ENCODE measurements around the gene ZNF124. TPM values are rescaled to one million over a fixed set of nuclear protein-coding genes. Genes with fewer than 3 reads are reported as not detected.

The ZNF124 gene
- polyA plus RNA-seq, 1 of the 3 experiments (the other 2 are of a cell fraction) = 2.7 TPM

DNA sequence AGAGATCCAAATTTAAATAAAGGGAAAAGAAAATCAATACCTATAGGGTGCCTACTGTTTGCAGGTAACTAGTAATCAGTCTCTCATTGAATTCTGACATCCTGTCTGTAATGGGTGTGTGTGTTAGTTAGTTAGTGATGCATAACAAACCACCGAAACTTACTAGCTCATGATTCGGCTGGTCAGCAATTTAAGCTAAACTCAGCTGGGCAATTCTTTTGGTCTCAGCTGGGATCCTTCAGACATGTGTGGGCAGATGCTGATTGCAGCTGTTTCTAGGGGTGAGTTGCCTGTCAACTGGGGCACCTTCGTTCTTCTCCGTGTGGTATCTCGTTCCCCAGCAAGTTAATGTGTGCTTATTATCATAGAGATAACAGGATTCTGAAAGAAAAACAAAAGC is 40.2 kb upstream of the ZNF124 start:
- H3K9ac ChIP-seq = no peak overlapping the region
- no peak overlapping the region for H3K4me3 ChIP-seq (ENCODE audit: low read depth in 2 of 2, low read length in 1 of 2)
- H3K4me1 ChIP-seq (ENCODE audit: control insufficient read depth in 1 of 2, insufficient read depth in 2 of 2, low read depth in 1 of 2, low read length in 1 of 2) = peaks cover 0 to 14% of the 10 kb centered on the region in 2 experiments; a peak in 3 of 4 replicates
- TF ChIP-seq FOXJ3 (CRISPR knock-in tag; IDR thresholded peaks at IDR 0.05) = no peak
- no peak for TF ChIP-seq EP300 (IDR thresholded peaks at IDR 0.05; ENCODE audit: borderline replicate concordance in 1 of 2, low read depth in 1 of 2, low read length in 1 of 2)
- TF ChIP-seq RXRA (IDR thresholded peaks at IDR 0.05; ENCODE audit: borderline replicate concordance, low read depth) = no peak
- TF ChIP-seq ELF1 (IDR thresholded peaks at IDR 0.05) = no peak
- no peak for TF ChIP-seq JUND (IDR thresholded peaks at IDR 0.05)
- no peak for TF ChIP-seq SMC3 (IDR thresholded peaks at IDR 0.05; ENCODE audit: low read depth, low read length)
- TF ChIP-seq, protein P1, sequence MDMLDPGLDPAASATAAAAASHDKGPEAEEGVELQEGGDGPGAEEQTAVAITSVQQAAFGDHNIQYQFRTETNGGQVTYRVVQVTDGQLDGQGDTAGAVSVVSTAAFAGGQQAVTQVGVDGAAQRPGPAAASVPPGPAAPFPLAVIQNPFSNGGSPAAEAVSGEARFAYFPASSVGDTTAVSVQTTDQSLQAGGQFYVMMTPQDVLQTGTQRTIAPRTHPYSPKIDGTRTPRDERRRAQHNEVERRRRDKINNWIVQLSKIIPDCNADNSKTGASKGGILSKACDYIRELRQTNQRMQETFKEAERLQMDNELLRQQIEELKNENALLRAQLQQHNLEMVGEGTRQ (IDR thresholded peaks at IDR 0.05; ENCODE audit: borderline replicate concordance, low read depth, low read length) = no peak
- TF ChIP-seq, protein P2, sequence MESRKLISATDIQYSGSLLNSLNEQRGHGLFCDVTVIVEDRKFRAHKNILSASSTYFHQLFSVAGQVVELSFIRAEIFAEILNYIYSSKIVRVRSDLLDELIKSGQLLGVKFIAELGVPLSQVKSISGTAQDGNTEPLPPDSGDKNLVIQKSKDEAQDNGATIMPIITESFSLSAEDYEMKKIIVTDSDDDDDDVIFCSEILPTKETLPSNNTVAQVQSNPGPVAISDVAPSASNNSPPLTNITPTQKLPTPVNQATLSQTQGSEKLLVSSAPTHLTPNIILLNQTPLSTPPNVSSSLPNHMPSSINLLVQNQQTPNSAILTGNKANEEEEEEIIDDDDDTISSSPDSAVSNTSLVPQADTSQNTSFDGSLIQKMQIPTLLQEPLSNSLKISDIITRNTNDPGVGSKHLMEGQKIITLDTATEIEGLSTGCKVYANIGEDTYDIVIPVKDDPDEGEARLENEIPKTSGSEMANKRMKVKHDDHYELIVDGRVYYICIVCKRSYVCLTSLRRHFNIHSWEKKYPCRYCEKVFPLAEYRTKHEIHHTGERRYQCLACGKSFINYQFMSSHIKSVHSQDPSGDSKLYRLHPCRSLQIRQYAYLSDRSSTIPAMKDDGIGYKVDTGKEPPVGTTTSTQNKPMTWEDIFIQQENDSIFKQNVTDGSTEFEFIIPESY (IDR thresholded peaks at IDR 0.05; ENCODE audit: borderline replicate concordance, low read depth) = no peak
- TF ChIP-seq RCOR1 (IDR thresholded peaks at IDR 0.05; ENCODE audit: low read length) = no peak
- no peak for TF ChIP-seq GATA2 (CRISPR knock-in tag; IDR thresholded peaks at IDR 0.05)
- TF ChIP-seq, protein P3, sequence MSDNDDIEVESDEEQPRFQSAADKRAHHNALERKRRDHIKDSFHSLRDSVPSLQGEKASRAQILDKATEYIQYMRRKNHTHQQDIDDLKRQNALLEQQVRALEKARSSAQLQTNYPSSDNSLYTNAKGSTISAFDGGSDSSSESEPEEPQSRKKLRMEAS (IDR thresholded peaks at IDR 0.05; ENCODE audit: low read depth) = no peak
- TF ChIP-seq POLR2AphosphoS5 (IDR thresholded peaks at IDR 0.05; ENCODE audit: low read depth, low read length) = no peak
- no peak for TF ChIP-seq FOXM1 (IDR thresholded peaks at IDR 0.05; ENCODE audit: low read depth)
- no peak for TF ChIP-seq CHD2 (IDR thresholded peaks at IDR 0.05; ENCODE audit: low read length, partially characterized antibody)
- no peak for TF ChIP-seq TAF1 (IDR thresholded peaks at IDR 0.05; ENCODE audit: borderline replicate concordance, low read depth, low read length)
- TF ChIP-seq TCF12 (IDR thresholded peaks at IDR 0.05) = no peak
- no peak overlapping the region for H3K4me2 ChIP-seq
- H4K20me1 ChIP-seq (ENCODE audit: insufficient read depth) = no peaks in the 10 kb centered on the region
- ChIA-PET CTCF (no interaction called here), POLR2A (no interaction called here)
- no peak for DNase-seq
- no peak overlapping the region for H3K27ac ChIP-seq (ENCODE audit: low read depth in 2 of 2, low read length in 1 of 2)
- H2AFZ ChIP-seq (ENCODE audit: low read depth) = no peak overlapping the region
- peaks cover 0 to 10% of the 10 kb centered on the region in 2 experiments for H3K36me3 ChIP-seq (replicated peaks in 1 of 2; ENCODE audit: control insufficient read depth in 1 of 2, insufficient read depth in 2 of 2, low read length in 1 of 2)
- peaks cover 37% of the 10 kb centered on the region for H3K79me2 ChIP-seq (ENCODE audit: insufficient read depth)
- H3F3A ChIP-seq (replicated peaks; ENCODE audit: insufficient read depth) = peaks cover 5% of the 10 kb centered on the region
- no peaks in the 10 kb centered on the region for H3K9me2 ChIP-seq
- no peaks in the 10 kb centered on the region for H3K9me3 ChIP-seq
- WGBS (ENCODE audit: low lambda C conversion rate) = 65% methylated on average over 5 of the region's 5 CpGs
- H3K27me3 ChIP-seq (ENCODE audit: insufficient read depth) = no peaks in the 10 kb centered on the region; the same call in 1 of the 2 replicates

DNA sequence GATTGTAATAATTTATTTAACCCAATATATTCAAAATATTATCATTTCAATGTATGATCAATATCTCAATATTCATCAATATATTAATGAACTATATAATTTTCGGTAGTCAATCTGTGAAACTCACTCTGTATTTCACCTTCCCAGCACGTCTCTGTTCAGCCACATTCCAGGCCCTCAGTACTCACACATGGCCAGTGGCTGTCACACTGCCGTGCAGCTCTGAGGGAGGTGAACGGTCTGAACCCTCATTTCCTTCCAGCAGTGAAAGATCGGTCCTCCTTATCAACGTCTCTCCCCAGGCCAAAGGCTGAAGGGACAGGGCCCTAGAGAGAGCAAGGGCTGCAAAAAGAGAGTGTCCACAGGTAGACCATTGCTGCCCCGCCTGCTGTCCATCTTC is 39.5 kb upstream of the ZNF124 start:
- Histone ChIP-seq H3F3A (replicated peaks; ENCODE audit: insufficient read depth) (peaks cover 5% of the 10 kb centered on the region), H3K27me3 (ENCODE audit: insufficient read depth) (no peaks in the 10 kb centered on the region; the same call in 1 of the 2 replicates), H2AFZ (ENCODE audit: low read depth) (no peak overlapping the region; the same call in 1 of the 2 replicates), H4K20me1 (ENCODE audit: insufficient read depth) (no peaks in the 10 kb centered on the region), H3K9me2 (no peaks in the 10 kb centered on the region), H3K9ac (no peak overlapping the region), H3K79me2 (ENCODE audit: insufficient read depth) (peaks cover 44% of the 10 kb centered on the region), H3K4me2 (no peak overlapping the region), H3K36me3 (replicated peaks in 1 of 2; ENCODE audit: control insufficient read depth in 1 of 2, insufficient read depth in 2 of 2, low read length in 1 of 2) (peaks cover 0 to 10% of the 10 kb centered on the region in 2 experiments), H3K9me3 (no peaks in the 10 kb centered on the region), H3K4me1 (ENCODE audit: control insufficient read depth in 1 of 2, insufficient read depth in 2 of 2, low read depth in 1 of 2, low read length in 1 of 2) (peaks cover 0 to 14% of the 10 kb centered on the region in 2 experiments; a peak in 3 of 4 replicates), H3K4me3 (ENCODE audit: low read depth in 2 of 2, low read length in 1 of 2) (no peak overlapping the region), H3K27ac (ENCODE audit: low read depth in 2 of 2, low read length in 1 of 2) (no peak overlapping the region)
- no peak for DNase-seq
- WGBS (ENCODE audit: low lambda C conversion rate) = 53% methylated on average over 7 of the region's 7 CpGs
- ChIA-PET POLR2A (no interaction called here), CTCF (interaction anchor here (0.6 kb wide), 1 partner anchor 14 kb away, joined by 3 read pairs; no protein-coding TSS in a partner anchor)
- TF ChIP-seq ELF1 (IDR thresholded peaks at IDR 0.05) = no peak
- TF ChIP-seq, protein P1 (IDR thresholded peaks at IDR 0.05; ENCODE audit: borderline replicate concordance, low read depth, low read length) = no peak
- no peak for TF ChIP-seq RFX5 (IDR thresholded peaks at IDR 0.05; ENCODE audit: low read length)
- TF ChIP-seq JUND (IDR thresholded peaks at IDR 0.05) = no peak
- no peak for TF ChIP-seq TAF1 (IDR thresholded peaks at IDR 0.05; ENCODE audit: borderline replicate concordance, low read depth, low read length)
- no peak for TF ChIP-seq EZH2phosphoT487 (IDR thresholded peaks at IDR 0.05; ENCODE audit: borderline replicate concordance, low read depth)
- TF ChIP-seq FOSL2 (IDR thresholded peaks at IDR 0.05; ENCODE audit: borderline replicate concordance, low read depth) = no peak
- no peak for TF ChIP-seq YY1 (IDR thresholded peaks at IDR 0.05; ENCODE audit: low read depth)
- no peak for TF ChIP-seq POLR2AphosphoS5 (IDR thresholded peaks at IDR 0.05; ENCODE audit: low read depth, low read length)
- TF ChIP-seq, protein P4, sequence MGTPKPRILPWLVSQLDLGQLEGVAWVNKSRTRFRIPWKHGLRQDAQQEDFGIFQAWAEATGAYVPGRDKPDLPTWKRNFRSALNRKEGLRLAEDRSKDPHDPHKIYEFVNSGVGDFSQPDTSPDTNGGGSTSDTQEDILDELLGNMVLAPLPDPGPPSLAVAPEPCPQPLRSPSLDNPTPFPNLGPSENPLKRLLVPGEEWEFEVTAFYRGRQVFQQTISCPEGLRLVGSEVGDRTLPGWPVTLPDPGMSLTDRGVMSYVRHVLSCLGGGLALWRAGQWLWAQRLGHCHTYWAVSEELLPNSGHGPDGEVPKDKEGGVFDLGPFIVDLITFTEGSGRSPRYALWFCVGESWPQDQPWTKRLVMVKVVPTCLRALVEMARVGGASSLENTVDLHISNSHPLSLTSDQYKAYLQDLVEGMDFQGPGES (IDR thresholded peaks at IDR 0.05; ENCODE audit: low read depth, low read length) = no peak
- TF ChIP-seq RCOR1 (IDR thresholded peaks at IDR 0.05; ENCODE audit: low read length) = no peak
- no peak for TF ChIP-seq CHD2 (IDR thresholded peaks at IDR 0.05; ENCODE audit: low read length, partially characterized antibody)
- no peak for TF ChIP-seq RAD21 (IDR thresholded peaks at IDR 0.05; ENCODE audit: low read length)
- TF ChIP-seq MXI1 (IDR thresholded peaks at IDR 0.05; ENCODE audit: low read depth, low read length) = no peak
- TF ChIP-seq RXRA (IDR thresholded peaks at IDR 0.05; ENCODE audit: borderline replicate concordance, low read depth) = no peak

Measured in SK-N-SH (cell line).